CD4-positive, alpha-beta T cell treated with Interleukin-12 subunit alpha and Interleukin-12 subunit beta, for 1 hour (primary cell): Measurements from ENCODE around the gene IFITM1.
"Not testable (repeated sequence)": the region's sequence is repeated elsewhere in the genome, so short reads cannot be mapped to it uniquely, and the experiment has no call there.

Source experiments
- DNase-seq: peaks from one replicate; pipeline ENCODE4 v3.0.0-alpha.2; 2020

Gene IFITM1

GRCh38 chr11:350723-351255 lies 36.9 kb downstream of the IFITM1 start:
- no peak for DNase-seq

GRCh38 chr11:351411-351810 lies 37.6 kb downstream of the IFITM1 start:
- no peak for DNase-seq

DNA sequence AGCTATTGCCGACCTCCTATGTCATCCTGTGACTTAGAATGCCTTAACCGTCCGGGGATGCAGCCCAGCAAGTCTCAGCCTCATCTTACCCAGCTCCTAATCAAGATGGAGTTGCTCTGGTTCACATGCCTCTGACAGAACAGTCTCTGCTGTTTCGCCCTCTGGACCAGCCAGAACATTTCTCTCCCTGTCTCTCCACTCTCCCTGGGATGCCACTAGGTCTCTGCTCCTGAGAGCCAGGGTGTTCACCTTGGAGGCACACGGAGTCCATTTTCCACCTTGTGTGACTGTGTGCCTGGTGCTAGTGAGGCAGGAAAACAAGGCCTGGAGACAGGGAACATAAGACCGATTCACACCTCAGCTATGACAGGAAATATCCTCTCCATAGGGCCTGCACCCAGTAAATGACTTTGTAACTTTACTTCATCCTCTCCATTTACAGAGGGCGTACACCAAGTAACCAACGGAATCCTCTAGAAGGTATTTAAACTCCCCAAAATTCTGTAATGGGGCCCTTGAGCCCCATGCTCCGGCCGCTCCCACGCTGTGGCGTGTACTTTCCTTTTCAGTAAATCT lies 38.7 kb downstream of the IFITM1 start:
- DNase-seq, result no peak

DNA sequence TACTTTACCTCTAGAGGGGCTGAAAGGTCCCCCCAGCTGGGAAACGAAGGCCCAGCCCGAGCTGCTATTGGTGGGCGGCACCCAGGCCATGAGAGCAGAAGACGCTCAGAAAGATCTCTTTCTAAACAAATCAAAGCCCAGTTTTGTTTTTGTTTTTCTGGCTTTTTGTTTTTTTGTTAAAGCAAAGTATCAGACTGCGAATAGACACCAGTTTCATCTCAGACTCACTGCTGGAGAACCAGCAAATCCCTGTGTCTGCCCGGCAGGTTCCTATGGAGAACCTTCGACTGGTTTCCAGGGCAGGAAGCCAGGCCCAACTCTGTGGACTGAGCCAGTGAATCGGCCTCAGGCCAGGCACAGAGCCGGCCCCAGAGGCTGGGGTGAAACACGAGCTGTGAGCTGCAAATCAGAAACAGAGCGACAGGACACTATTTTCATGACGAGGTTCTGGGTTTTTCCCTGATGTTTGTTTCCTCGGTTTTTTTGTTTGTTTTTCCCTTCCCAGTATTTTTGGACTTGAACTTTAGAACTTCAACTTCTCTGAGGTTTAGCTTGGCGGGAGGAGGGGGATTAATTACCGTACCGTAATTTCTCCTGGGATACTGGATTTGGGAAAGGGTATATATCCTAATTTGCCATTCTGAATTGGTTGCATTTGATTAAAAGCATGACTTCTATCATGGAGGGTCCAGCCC lies 39.5 kb downstream of the IFITM1 start:
- DNase-seq, result no peak

DNA sequence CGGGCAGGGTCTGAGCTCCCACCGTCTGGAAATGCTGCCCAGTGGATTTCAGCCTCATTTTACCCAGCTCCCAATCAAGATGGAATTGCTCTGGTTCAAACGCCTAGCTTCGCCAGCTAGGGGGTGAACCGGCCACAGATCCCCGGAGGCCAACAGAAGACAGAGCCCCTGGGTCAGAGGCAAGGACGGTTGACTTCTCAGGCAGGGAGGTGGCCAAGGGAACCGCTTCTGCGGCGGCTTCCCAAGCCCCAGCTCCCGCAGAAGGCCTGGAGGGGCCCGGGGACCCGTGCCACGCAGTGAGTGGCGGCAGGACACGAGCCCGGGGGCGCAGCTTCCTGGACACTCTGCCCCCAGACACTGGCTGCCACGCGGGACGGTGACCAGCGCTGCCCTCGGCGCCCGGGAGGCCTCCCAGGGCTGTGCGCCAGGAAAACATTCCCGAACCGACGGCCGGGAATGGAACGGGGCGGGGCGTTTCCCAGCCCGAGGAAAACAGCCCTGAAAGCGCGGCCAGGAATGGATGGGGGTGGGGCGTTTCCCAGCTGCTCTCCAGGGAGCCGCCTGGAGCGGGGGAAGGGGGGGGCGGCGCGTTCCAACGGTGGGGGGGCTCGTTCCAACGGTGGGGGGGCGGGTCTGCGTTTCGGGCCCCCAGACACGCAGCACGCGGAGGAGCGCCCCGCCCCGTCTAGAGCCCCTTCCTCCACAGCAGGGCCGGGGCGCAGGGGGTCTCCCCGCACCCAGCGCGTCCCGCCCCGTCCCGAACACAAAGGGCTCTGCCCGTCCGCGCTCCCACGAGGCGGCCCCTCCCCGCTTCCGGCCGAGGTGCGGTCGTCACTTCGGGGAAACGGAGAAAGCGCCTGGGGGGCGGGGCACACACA lies 42.0 kb downstream of the IFITM1 start:
- peak; percentile 87 for DNase-seq

DNA sequence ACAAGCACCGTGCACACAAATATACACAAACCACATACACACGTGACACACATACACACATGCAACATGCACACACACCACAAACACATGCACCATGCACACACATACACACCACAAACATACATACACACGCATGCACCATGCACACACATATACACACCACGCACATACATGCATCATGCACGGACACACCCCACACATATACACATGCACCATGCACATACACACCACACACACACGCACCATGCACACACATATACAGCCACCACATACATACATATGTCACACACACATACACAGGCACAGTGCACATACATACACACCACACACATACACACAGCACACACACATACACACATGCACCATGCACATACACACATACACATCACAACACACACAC lies 42.8 kb downstream of the IFITM1 start:
- DNase-seq, result no peak

GRCh38 chr11:357582-357981 lies 43.7 kb downstream of the IFITM1 start:
- no peak for DNase-seq

DNA sequence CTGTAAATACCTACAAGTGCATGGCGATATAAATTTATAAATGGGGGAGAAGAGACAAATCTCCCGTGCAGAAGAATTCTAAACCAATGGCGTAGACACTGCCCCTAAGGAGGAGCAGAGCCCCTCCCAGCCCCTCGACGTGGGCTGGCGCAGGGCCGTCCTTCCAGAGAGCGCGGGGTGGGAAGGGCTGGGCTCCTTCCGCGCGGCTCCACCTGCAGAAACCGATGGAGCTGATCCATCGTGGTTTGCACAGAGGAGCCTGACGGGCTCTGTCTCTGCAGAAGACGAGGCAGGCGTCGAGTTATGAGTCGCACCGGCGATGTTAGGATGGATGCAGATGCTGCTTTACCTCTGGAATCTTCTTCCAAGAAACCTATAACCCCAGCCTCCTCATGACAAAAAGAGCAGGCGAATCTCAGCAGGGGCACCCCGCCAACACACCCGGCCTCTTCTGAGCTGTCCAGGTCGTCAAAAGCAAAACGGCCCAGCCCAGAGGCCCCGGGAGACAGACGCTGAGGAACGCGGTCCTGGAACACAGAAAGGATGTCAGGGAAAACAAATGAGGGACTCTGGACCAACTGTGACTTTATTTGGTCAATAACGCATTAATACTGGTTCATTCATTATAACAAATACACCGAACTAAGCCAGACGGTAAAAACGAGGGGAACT lies 44.4 kb downstream of the IFITM1 start:
- no peak for DNase-seq

- peak; percentile 44 for DNase-seq
Observed at GRCh38 chr11:359181-359714, 45.4 kb downstream of the IFITM1 start.

- DNase-seq, result no peak
Observed at GRCh38 chr11:360326-361280, 46.8 kb downstream of the IFITM1 start.

- DNase-seq, result no peak
Observed at GRCh38 chr11:362642-363442, 49.0 kb downstream of the IFITM1 start.

DNA sequence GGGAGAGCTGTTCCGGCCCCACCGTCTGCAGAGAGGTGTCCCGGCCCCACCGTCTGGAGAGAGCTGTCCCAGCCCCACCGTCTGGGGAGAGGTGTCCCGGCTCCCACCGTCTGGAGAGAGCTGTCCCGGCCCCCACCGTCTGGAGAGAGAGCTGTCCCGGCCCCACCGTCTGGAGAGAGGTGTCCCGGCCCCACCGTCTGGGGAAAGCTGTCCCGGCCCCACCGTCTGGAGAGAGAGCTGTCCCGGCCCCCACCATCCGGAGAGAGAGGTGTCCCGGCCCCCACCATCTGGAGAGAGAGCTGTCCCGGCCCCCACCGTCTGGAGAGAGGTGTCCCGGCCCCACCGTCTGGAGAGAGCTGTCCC lies 49.6 kb downstream of the IFITM1 start:
- not testable (repeated sequence) for DNase-seq

DNA sequence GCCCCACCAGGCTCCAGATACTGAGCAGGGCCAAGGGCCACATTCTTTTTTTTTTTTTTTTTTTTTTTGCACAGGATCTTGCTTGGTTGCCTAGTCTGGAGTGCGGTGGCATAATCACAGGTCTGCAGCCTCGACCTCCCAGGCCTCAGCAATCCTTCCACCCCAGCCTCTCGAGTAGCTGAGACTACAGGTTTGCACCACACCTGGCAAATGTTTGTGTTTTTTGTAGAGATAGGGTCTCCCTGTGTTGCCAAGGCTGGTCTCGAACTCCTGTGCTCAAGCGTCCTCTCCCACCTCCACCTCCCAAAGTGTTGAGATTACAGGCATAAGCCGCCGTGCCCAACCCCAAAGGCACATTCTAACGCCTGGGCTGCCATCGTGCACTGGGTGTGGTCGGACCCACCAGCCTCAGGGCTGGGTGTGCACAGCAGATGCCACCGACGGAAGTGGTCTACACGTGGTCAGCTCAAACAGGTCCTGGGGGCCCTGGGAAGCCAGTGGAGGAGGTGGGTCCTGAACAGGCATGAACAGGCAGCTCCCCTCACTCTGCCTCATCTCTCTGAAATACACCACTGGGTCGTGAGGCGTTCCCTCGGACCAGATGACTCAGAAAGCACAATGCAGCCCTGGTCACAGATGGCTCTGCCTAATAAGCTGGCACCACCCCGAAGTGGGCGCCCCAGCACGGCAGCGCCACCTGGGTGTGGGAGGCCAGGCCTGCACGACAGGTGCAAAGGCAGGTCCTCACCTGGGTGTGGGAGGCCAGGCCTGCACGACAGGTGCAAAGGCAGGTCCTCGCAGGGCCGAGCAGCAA lies 50.3 kb downstream of the IFITM1 start:
- peak; percentile 81 for DNase-seq
